ENCODE data around the gene IL12RB2. TPM values are rescaled to one million over a fixed set of nuclear protein-coding genes. Genes with fewer than 3 reads are reported as not detected.

Gene IL12RB2
- total and polyA plus RNA-seq, 2 experiments from 2014 or later: 0.06 TPM; not detected in 1

- H3K79me2 ChIP-seq (ENCODE audit: insufficient read depth): no peaks in the 10 kb centered on the region
- TF ChIP-seq EZH2 (IDR thresholded peaks at IDR 0.05; ENCODE audit: insufficient read depth, poor library complexity, severe bottlenecking): no peak
- no peak for TF ChIP-seq EZH2phosphoT487 (IDR thresholded peaks at IDR 0.05; ENCODE audit: insufficient read depth, low read depth)
- no peak overlapping the region for H3K27ac ChIP-seq
- H3K9me3 ChIP-seq (ENCODE audit: low read depth): no peaks in the 10 kb centered on the region
- H4K20me1 ChIP-seq (ENCODE audit: insufficient read depth): no peaks in the 10 kb centered on the region
- no peak overlapping the region for H3K9ac ChIP-seq
- WGBS, 2 experiments (ENCODE audit: low coverage in 1 of 2, low lambda C conversion rate in 2 of 2, missing lambda C conversion rate in 2 of 2): 67 to 71% methylated on average over 8 of the region's 8 CpGs
- H3K4me2 ChIP-seq (ENCODE audit: unreplicated experiment): no peak overlapping the region
- H3K9me2 ChIP-seq (ENCODE audit: insufficient read depth): no peaks in the 10 kb centered on the region
- H3K36me3 ChIP-seq (ENCODE audit: low read depth): no peaks in the 10 kb centered on the region
- H3K4me1 ChIP-seq (ENCODE audit: insufficient read depth): no peaks in the 10 kb centered on the region
- H3K27me3 ChIP-seq (replicated peaks; ENCODE audit: insufficient read depth): peaks cover 28% of the 10 kb centered on the region
- no peaks in the 10 kb centered on the region for H3F3A ChIP-seq (ENCODE audit: insufficient read depth)
- no peak overlapping the region for H2AFZ ChIP-seq
- in situ Hi-C loops (cut with MboI): no loop called here
- no peak for DNase-seq
- H3K4me3 ChIP-seq: no peak overlapping the region
Measured at GRCh38 chr1:67313934-67314671, 6.4 kb downstream of the IL12RB2 start.

GRCh38 chr1:67314696-67315095, 7.0 kb downstream of the IL12RB2 start:
- 0 to 5% methylated on average over 5 of the region's 5 CpGs for WGBS, 2 experiments (ENCODE audit: low coverage in 1 of 2, low lambda C conversion rate in 2 of 2, missing lambda C conversion rate in 2 of 2)

GRCh38 chr1:67316180-67316902, 8.7 kb downstream of the IL12RB2 start:
- no peaks in the 10 kb centered on the region for H3K4me1 ChIP-seq (ENCODE audit: insufficient read depth)
- DNase-seq: no peak
- no peak overlapping the region for H2AFZ ChIP-seq
- no peak overlapping the region for H3K4me3 ChIP-seq
- WGBS, 2 experiments (ENCODE audit: low coverage in 1 of 2, low lambda C conversion rate in 2 of 2, missing lambda C conversion rate in 2 of 2): 40 to 43% methylated on average over 8 of the region's 8 CpGs
- no peak overlapping the region for H3K9ac ChIP-seq
- no peaks in the 10 kb centered on the region for H3F3A ChIP-seq (ENCODE audit: insufficient read depth)
- H3K79me2 ChIP-seq (ENCODE audit: insufficient read depth): no peaks in the 10 kb centered on the region
- H3K36me3 ChIP-seq (ENCODE audit: low read depth): no peaks in the 10 kb centered on the region
- no peaks in the 10 kb centered on the region for H3K9me2 ChIP-seq (ENCODE audit: insufficient read depth)
- peaks cover 43% of the 10 kb centered on the region for H3K27me3 ChIP-seq (replicated peaks; ENCODE audit: insufficient read depth)
- in situ Hi-C loops (cut with MboI): no loop called here
- TF ChIP-seq EZH2 (IDR thresholded peaks at IDR 0.05; ENCODE audit: insufficient read depth, poor library complexity, severe bottlenecking): no peak
- no peak for TF ChIP-seq EZH2phosphoT487 (IDR thresholded peaks at IDR 0.05; ENCODE audit: insufficient read depth, low read depth)
- no peaks in the 10 kb centered on the region for H4K20me1 ChIP-seq (ENCODE audit: insufficient read depth)
- no peaks in the 10 kb centered on the region for H3K9me3 ChIP-seq (ENCODE audit: low read depth)
- H3K4me2 ChIP-seq (ENCODE audit: unreplicated experiment): no peak overlapping the region
- no peak overlapping the region for H3K27ac ChIP-seq

More at GRCh38 chr1:67314696-67315095, 7.0 kb downstream of the IL12RB2 start:
- no peak for TF ChIP-seq EZH2 (IDR thresholded peaks at IDR 0.05; ENCODE audit: insufficient read depth, poor library complexity, severe bottlenecking)
- no peak for TF ChIP-seq EZH2phosphoT487 (IDR thresholded peaks at IDR 0.05; ENCODE audit: insufficient read depth, low read depth)
- H3K9me3 ChIP-seq (ENCODE audit: low read depth): no peaks in the 10 kb centered on the region
- no peak for DNase-seq
- H3K9ac ChIP-seq: no peak overlapping the region
- no peaks in the 10 kb centered on the region for H3F3A ChIP-seq (ENCODE audit: insufficient read depth)
- no peak overlapping the region for H3K27ac ChIP-seq
- peaks cover 32% of the 10 kb centered on the region for H3K27me3 ChIP-seq (replicated peaks; ENCODE audit: insufficient read depth)
- H3K4me1 ChIP-seq (ENCODE audit: insufficient read depth): no peaks in the 10 kb centered on the region
- H3K4me2 ChIP-seq (ENCODE audit: unreplicated experiment): no peak overlapping the region
- H2AFZ ChIP-seq: no peak overlapping the region
- H3K36me3 ChIP-seq (ENCODE audit: low read depth): no peaks in the 10 kb centered on the region
- H3K79me2 ChIP-seq (ENCODE audit: insufficient read depth): no peaks in the 10 kb centered on the region
- no peaks in the 10 kb centered on the region for H3K9me2 ChIP-seq (ENCODE audit: insufficient read depth)
- no peak overlapping the region for H3K4me3 ChIP-seq
- in situ Hi-C loops (cut with MboI): no loop called here
- H4K20me1 ChIP-seq (ENCODE audit: insufficient read depth): no peaks in the 10 kb centered on the region

GRCh38 chr1:67316918-67317317, 9.2 kb downstream of the IL12RB2 start:
- Histone ChIP-seq H3K4me3 (no peak overlapping the region), H4K20me1 (ENCODE audit: insufficient read depth) (no peaks in the 10 kb centered on the region), H3K79me2 (ENCODE audit: insufficient read depth) (no peaks in the 10 kb centered on the region), H3K4me1 (ENCODE audit: insufficient read depth) (no peaks in the 10 kb centered on the region), H3K27me3 (replicated peaks; ENCODE audit: insufficient read depth) (peaks cover 46% of the 10 kb centered on the region), H3K4me2 (ENCODE audit: unreplicated experiment) (no peak overlapping the region), H3K9ac (no peak overlapping the region), H3K27ac (no peak overlapping the region), H3K9me2 (ENCODE audit: insufficient read depth) (no peaks in the 10 kb centered on the region), H3F3A (ENCODE audit: insufficient read depth) (no peaks in the 10 kb centered on the region), H3K9me3 (ENCODE audit: low read depth) (no peaks in the 10 kb centered on the region), H2AFZ (no peak overlapping the region), H3K36me3 (ENCODE audit: low read depth) (no peaks in the 10 kb centered on the region)
- TF ChIP-seq EZH2 (IDR thresholded peaks at IDR 0.05; ENCODE audit: insufficient read depth, poor library complexity, severe bottlenecking): no peak
- TF ChIP-seq EZH2phosphoT487 (IDR thresholded peaks at IDR 0.05; ENCODE audit: insufficient read depth, low read depth): no peak
- in situ Hi-C loops (cut with MboI): no loop called here
- 58 to 67% methylated on average over 2 of the region's 2 CpGs for WGBS, 2 experiments (ENCODE audit: low coverage in 1 of 2, low lambda C conversion rate in 2 of 2, missing lambda C conversion rate in 2 of 2)
- DNase-seq: no peak
